K562 (cell line): ENCODE data around the gene TMEM39A. TPM values are rescaled to one million over a fixed set of nuclear protein-coding genes. Genes with fewer than 3 reads are reported as not detected.

Experiments used
- ATF3 ChIP-seq, 2 experiments: fragments of 450-650 bp in 1 of 2; sonication (generic) in 1 of 2; formaldehyde crosslinking in 1 of 2; IDR thresholded peaks in 1 of 2; conservative IDR thresholded peaks in 1 of 2; 2 replicates each; pipeline versions ENCODE4 v1.6.1 to v1.8.1; 2016 to 2023; ENCODE audit warnings: mild to moderate bottlenecking in 2 of 2, moderate library complexity in 2 of 2, inconsistent platforms in 1 of 2, missing genetic modification reagents in 1 of 2
- CCAR2 ChIP-seq: fragments of 200-400 bp; formaldehyde crosslinking; IDR thresholded peaks from 2 replicates; pipeline ENCODE4 v1.6.1; 2017; ENCODE audit warnings: mild to moderate bottlenecking, low read depth, low read length
- FOXP1 ChIP-seq: sonication (generic); formaldehyde crosslinking; IDR thresholded peaks from 2 replicates; pipeline ENCODE4 v1.8.0; 2022; ENCODE audit warnings: mild to moderate bottlenecking, missing genetic modification reagents
- HIVEP1 ChIP-seq: fragments of 250-450 bp; sonication (Bioruptor Pico); IDR thresholded peaks from 2 replicates; pipeline ENCODE4 v1.4.0; 2020; ENCODE audit warnings: mild to moderate bottlenecking
- HNRNPLL ChIP-seq: fragments of 200-400 bp; formaldehyde crosslinking; IDR thresholded peaks from 2 replicates; pipeline ENCODE4 v1.6.1; 2017; ENCODE audit warnings: low read length, low read depth, mild to moderate bottlenecking; ENCODE audit not compliant: poor library complexity, severe bottlenecking
- IRF1 ChIP-seq: sonication (generic); formaldehyde crosslinking; IDR thresholded peaks from 2 replicates; pipeline ENCODE4 v1.8.0; 2022; ENCODE audit warnings: missing genetic modification reagents, mild to moderate bottlenecking, borderline replicate concordance
- KLF16 ChIP-seq: IDR thresholded peaks from 2 replicates; pipeline ENCODE4 v1.6.1; 2016; ENCODE audit warnings: antibody characterized with exemption
- MTA3 ChIP-seq: fragments of 450-650 bp; formaldehyde crosslinking; IDR thresholded peaks from 2 replicates; pipeline ENCODE4 v1.6.1; 2017; ENCODE audit warnings: mild to moderate bottlenecking, borderline replicate concordance
- NR1H2 ChIP-seq: sonication (generic); formaldehyde crosslinking; IDR thresholded peaks from 2 replicates; pipeline ENCODE4 v1.4.0; 2020; ENCODE audit warnings: mild to moderate bottlenecking, missing genetic modification reagents
- WHSC1 ChIP-seq: IDR thresholded peaks from one replicate; pipeline ENCODE4 v1.6.1; 2012; ENCODE audit warnings: low read length, control low read depth, inconsistent platforms
- ZBTB11 ChIP-seq, 3 experiments: fragments of 200-800 bp in 1 of 3; fragments of 250-450 bp in 1 of 3; fragments of 450-650 bp in 1 of 3; sonication (Bioruptor Pico) in 1 of 3; sonication (Bioruptor generic) in 1 of 3; formaldehyde crosslinking in 1 of 3; IDR thresholded peaks; 2 replicates each; pipeline versions ENCODE4 v1.6.1 to v1.8.0; 2016 to 2022; ENCODE audit warnings: mild to moderate bottlenecking in 2 of 3, missing genetic modification characterization in 2 of 3, missing compliant biosample characterization in 1 of 3, moderate library complexity in 1 of 3
- ZC3H4 ChIP-seq: sonication (generic); formaldehyde crosslinking; IDR thresholded peaks from 2 replicates; pipeline ENCODE4 v1.9.0; 2021; ENCODE audit warnings: missing genetic modification reagents, borderline replicate concordance
- ZKSCAN8 ChIP-seq: fragments of 200-800 bp; sonication (Bioruptor generic); IDR thresholded peaks from 2 replicates; pipeline ENCODE4 v1.6.1; 2016; ENCODE audit warnings: missing genetic modification characterization, missing compliant biosample characterization
- ZNF133 ChIP-seq: fragments of 250-450 bp; sonication (Bioruptor Pico); IDR thresholded peaks from 2 replicates; pipeline ENCODE4 v1.4.0; 2020; ENCODE audit warnings: mild to moderate bottlenecking
- ZNF212 ChIP-seq: fragments of 450-650 bp; formaldehyde crosslinking; IDR thresholded peaks from 2 replicates; pipeline ENCODE4 v1.4.0; 2020; ENCODE audit warnings: mild to moderate bottlenecking
- polyA plus RNA-seq, 8 experiments: library from polyadenylated mRNA; depleted of rRNA in 4 of 8; stranded (reverse) in 5 of 8; unstranded in 3 of 8; fragments of >200 nt; fragmentation: Nextera tagmentation in 2 of 8; fragmentation: Illumina TruSeq in 1 of 8; extraction: Ambion mirVana in 2 of 8; extraction: Trizol in 1 of 8; gene quantifications; 2 replicates each; pipeline versions ENCODE4 v1.2.1 to v1.2.3, GENCODE V29; 2011 to 2014; ENCODE audit warnings: inconsistent platforms in 1 of 8, missing spikeins in 1 of 8
- total RNA-seq, 7 experiments: library from RNA; depleted of rRNA in 6 of 7; stranded (reverse); fragments of >200 nt in 6 of 7; fragmentation: Illumina TruSeq in 2 of 7; extraction: Trizol in 2 of 7; gene quantifications; 2 replicates each; pipeline versions ENCODE4 v1.2.1 to v1.2.3, GENCODE V29; 2011 to 2021; ENCODE audit warnings: low replicate concordance in 1 of 7
- TF ChIP-seq, protein P1 (sequence below), 2 experiments: fragments of 450-650 bp; IDR thresholded peaks; 2 replicates each; pipeline ENCODE4 v1.6.1; 2018; ENCODE audit warnings: mild to moderate bottlenecking in 2 of 2, low read depth in 1 of 2; ENCODE audit not compliant: partially characterized antibody in 2 of 2

Gene TMEM39A
- total and polyA plus RNA-seq, 9 of the 15 experiments (the other 6 are each of a cell fraction or from before 2014, with no cell fraction given) = 12.0 to 41.5 (median 15.4) TPM

- TF ChIP-seq, protein P1, sequence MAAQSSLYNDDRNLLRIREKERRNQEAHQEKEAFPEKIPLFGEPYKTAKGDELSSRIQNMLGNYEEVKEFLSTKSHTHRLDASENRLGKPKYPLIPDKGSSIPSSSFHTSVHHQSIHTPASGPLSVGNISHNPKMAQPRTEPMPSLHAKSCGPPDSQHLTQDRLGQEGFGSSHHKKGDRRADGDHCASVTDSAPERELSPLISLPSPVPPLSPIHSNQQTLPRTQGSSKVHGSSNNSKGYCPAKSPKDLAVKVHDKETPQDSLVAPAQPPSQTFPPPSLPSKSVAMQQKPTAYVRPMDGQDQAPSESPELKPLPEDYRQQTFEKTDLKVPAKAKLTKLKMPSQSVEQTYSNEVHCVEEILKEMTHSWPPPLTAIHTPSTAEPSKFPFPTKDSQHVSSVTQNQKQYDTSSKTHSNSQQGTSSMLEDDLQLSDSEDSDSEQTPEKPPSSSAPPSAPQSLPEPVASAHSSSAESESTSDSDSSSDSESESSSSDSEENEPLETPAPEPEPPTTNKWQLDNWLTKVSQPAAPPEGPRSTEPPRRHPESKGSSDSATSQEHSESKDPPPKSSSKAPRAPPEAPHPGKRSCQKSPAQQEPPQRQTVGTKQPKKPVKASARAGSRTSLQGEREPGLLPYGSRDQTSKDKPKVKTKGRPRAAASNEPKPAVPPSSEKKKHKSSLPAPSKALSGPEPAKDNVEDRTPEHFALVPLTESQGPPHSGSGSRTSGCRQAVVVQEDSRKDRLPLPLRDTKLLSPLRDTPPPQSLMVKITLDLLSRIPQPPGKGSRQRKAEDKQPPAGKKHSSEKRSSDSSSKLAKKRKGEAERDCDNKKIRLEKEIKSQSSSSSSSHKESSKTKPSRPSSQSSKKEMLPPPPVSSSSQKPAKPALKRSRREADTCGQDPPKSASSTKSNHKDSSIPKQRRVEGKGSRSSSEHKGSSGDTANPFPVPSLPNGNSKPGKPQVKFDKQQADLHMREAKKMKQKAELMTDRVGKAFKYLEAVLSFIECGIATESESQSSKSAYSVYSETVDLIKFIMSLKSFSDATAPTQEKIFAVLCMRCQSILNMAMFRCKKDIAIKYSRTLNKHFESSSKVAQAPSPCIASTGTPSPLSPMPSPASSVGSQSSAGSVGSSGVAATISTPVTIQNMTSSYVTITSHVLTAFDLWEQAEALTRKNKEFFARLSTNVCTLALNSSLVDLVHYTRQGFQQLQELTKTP (IDR thresholded peaks at IDR 0.05; ENCODE audit: low read depth in 1 of 2, partially characterized antibody in 2 of 2) = no peak
- TF ChIP-seq ZNF212 (CRISPR knock-in tag) = no peak
- no peak for TF ChIP-seq IRF1 (CRISPR knock-in tag)
- no peak for TF ChIP-seq HNRNPLL
- no peak for TF ChIP-seq WHSC1
- peak; percentile 77 for TF ChIP-seq MTA3
- TF ChIP-seq ATF3 (IDR thresholded peaks at IDR 0.05) = peak; percentile 97
- peak; percentile 38; the same call in 1 of the 2 replicates for TF ChIP-seq ATF3 (CRISPR knock-in tag; conservative IDR thresholded peaks at IDR 0.05)
- no peak for TF ChIP-seq FOXP1 (CRISPR knock-in tag)
- no peak for TF ChIP-seq KLF16
- no peak for TF ChIP-seq HIVEP1
- TF ChIP-seq ZKSCAN8 (CRISPR knock-in tag) = no peak
- no peak for TF ChIP-seq ZC3H4 (CRISPR knock-in tag)
- TF ChIP-seq NR1H2 (CRISPR knock-in tag) = peak; percentile 93
- TF ChIP-seq ZBTB11 (CRISPR knock-in tag; IDR thresholded peaks at IDR 0.05) = peak in 1 of 3 experiments; percentile 75; a peak in 2 of 6 replicates
- TF ChIP-seq ZNF133 = no peak
- TF ChIP-seq CCAR2 = no peak
These were observed at the start of gene TMEM39A (continued) for GRCh38 chr3:119463171-119464169.
